ENCODE measurements around the gene TRABD2A. TPM values are rescaled to one million over a fixed set of nuclear protein-coding genes. Genes with fewer than 3 reads are reported as not detected.
"Not testable (repeated sequence)": the region's sequence is repeated elsewhere in the genome, so short reads cannot be mapped to it uniquely, and the experiment has no call there.

TRABD2A gene
- polyA plus RNA-seq, 12 donors, result 0.14 to 8.0 (median 0.47) TPM; not detected in 1

GRCh38 chr2:84782717-84783442 lies 98.0 kb downstream of the TRABD2A start:
- DNase-seq, result no peak

GRCh38 chr2:84781942-84782716 lies 98.8 kb downstream of the TRABD2A start:
- no peak for DNase-seq

DNA sequence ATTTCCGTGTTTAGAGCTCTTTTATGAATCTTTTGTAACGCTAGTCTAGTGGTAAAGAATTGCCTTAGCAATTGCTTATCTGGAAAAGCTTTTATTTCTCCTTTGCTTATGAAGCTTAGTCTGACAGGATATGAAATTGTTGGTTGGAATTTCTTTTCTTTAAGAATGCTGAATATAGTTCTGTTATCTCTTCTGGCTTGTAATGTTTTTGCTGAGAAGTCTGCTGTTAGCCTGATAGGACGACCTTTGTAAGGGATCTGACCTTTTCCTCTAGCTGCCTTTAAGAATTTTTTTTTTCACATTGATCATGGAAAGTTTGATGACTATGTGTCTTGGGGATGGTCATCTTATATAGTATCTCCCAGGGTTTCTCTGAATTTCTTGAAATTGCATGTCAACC lies 101.1 kb downstream of the TRABD2A start:
- no peak for DNase-seq

DNA sequence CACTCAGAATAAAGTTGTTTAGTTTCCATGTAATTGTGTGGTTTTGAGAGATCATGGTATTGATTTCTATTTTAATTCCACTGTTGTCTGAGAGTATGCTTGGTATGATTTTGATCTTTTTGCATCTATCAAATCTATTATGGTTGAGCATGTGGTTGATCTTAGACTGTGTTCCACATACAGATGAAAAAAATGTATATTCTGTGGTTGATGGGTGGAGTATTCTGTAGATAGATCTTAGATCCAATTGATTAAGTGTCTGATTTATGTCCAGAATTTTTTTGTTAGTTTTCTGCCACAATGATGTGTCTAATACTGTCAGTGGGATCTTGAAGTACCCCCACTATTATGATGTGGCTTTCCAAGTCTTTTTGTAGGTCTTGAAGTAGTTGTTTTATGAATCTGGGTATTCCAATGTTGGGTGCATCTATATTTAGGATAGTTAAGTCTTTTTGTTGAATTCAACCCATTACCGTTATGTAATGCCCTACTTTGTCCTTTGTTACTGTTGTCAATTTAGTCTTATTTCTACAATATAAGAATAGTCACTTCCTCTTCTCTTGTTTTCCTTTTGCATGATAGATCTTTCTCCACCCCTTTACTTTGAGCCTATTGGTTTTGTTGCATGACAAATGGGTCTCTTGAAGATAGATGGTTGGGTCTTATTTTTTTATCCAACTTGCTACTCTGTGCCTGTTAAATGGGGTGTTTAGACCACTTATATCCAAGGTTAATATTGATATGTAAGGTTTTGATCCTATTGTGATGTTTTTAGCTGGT lies 101.8 kb downstream of the TRABD2A start:
- DNase-seq, result no peak

- DNase-seq, result no peak
Measured at GRCh38 chr2:84776011-84776410, 104.9 kb downstream of the TRABD2A start.

DNA sequence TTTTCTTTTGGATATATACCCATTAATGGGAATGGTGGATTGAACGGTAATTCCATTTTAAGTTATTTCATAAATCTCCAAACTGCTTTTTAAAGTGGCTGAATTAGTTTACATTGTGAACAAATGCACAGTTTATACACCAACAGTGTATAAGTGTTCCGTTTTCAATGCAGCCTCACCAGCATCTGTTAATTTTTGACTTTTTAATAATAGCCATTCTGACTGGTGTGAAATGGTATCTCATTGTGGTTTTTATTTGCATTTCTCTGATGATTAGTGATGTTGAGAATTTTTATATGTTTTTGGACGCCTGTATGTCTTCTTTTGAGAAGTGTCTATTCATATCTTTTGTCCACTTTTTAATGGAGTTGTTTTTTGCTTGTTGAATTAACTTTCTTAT lies 107.3 kb downstream of the TRABD2A start:
- DNase-seq, result not testable (repeated sequence)

Other genes starting within 250 kb of the TRABD2A start
- 1,000 to 10,000 TPM in 11 of 12 donors, not detected in 1; 1,067 to 1,735 (median 1,170) TPM for gene TMSB10, start 24.6 kb upstream of the TRABD2A start, polyA plus RNA-seq (ENCODE audit: insufficient read length in 12 of 12)
- 10 to 100 TPM in 11 of 12 donors, not detected in 1; 30.6 to 57.6 (median 47.4) TPM for gene KCMF1, start 90.1 kb upstream of the TRABD2A start, polyA plus RNA-seq (ENCODE audit: insufficient read length in 12 of 12)